A549 treated with RU486 at 1 μM for 4 hours (cell line): ENCODE results near the gene SMARCA5. TPM values are rescaled to one million over a fixed set of nuclear protein-coding genes. Genes with fewer than 3 reads are reported as not detected.

Experiments used
- total RNA-seq: library from RNA; stranded (reverse); fragments of 200-300 nt; extraction: Qiagen RNA extraction; gene quantifications from 5 replicates; pipeline ENCODE4 v1.2.3, GENCODE V29; 2022; ENCODE audit warnings: low read depth

The SMARCA5 gene, protein sequence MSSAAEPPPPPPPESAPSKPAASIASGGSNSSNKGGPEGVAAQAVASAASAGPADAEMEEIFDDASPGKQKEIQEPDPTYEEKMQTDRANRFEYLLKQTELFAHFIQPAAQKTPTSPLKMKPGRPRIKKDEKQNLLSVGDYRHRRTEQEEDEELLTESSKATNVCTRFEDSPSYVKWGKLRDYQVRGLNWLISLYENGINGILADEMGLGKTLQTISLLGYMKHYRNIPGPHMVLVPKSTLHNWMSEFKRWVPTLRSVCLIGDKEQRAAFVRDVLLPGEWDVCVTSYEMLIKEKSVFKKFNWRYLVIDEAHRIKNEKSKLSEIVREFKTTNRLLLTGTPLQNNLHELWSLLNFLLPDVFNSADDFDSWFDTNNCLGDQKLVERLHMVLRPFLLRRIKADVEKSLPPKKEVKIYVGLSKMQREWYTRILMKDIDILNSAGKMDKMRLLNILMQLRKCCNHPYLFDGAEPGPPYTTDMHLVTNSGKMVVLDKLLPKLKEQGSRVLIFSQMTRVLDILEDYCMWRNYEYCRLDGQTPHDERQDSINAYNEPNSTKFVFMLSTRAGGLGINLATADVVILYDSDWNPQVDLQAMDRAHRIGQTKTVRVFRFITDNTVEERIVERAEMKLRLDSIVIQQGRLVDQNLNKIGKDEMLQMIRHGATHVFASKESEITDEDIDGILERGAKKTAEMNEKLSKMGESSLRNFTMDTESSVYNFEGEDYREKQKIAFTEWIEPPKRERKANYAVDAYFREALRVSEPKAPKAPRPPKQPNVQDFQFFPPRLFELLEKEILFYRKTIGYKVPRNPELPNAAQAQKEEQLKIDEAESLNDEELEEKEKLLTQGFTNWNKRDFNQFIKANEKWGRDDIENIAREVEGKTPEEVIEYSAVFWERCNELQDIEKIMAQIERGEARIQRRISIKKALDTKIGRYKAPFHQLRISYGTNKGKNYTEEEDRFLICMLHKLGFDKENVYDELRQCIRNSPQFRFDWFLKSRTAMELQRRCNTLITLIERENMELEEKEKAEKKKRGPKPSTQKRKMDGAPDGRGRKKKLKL
- 13.3 to 28.3 TPM (median 22.5 TPM) in 5 replicates for total RNA-seq

GRCh38 chr4:143513314-143514168 is at the start of gene SMARCA5:
Gene SMARCA5 (plus strand): TSS chr4:143513702. CDS start chr4:143513925, 223 bp downstream.

Other genes starting within 250 kb of the SMARCA5 start
- 1.7 to 2.7 TPM (median 2.1 TPM) in 5 replicates for gene GAB1, start 176.8 kb upstream of the SMARCA5 start, total RNA-seq
- gene FREM3, start 187.0 kb downstream of the SMARCA5 start, total RNA-seq, result not detected in 5 replicates